Spleen (tissue), 11 donors: ENCODE data around the gene CCDC88C. TPM values are rescaled to one million over a fixed set of nuclear protein-coding genes. Genes with fewer than 3 reads are reported as not detected.

Experiments used
- DNase-seq: peaks from one replicate; pipeline ENCODE4 v3.0.0-alpha.2; 2020
- H3K27ac ChIP-seq, 8 donors: fragments of 200-600 bp; sonication (generic) in 7 of 8; 1 replicate in 4 of 8; 2 replicates in 4 of 8; pipeline versions ENCODE4 v1.5.0 to v1.8.0; 2016 to 2021; ENCODE audit warnings: inconsistent platforms in 4 of 8, mild to moderate bottlenecking in 4 of 8, moderate library complexity in 1 of 8
- H3K27me3 ChIP-seq, 7 donors: fragments of 200-600 bp; sonication (generic) in 6 of 7; replicated peaks in 1 of 7; 1 replicate in 4 of 7; 2 replicates in 3 of 7; pipeline versions ENCODE4 v1.5.0 to v1.8.0; 2016 to 2021; ENCODE audit warnings: inconsistent platforms in 3 of 7, mild to moderate bottlenecking in 1 of 7
- H3K36me3 ChIP-seq, 6 donors: fragments of 200-600 bp; sonication (generic) in 5 of 6; 1 replicate in 4 of 6; 2 replicates in 2 of 6; pipeline versions ENCODE4 v1.5.0 to v1.8.0; 2016 to 2021; ENCODE audit warnings: inconsistent platforms in 2 of 6
- H3K4me1 ChIP-seq, 6 donors: fragments of 200-600 bp; sonication (generic) in 5 of 6; 1 replicate in 3 of 6; 2 replicates in 3 of 6; pipeline versions ENCODE4 v1.5.0 to v1.8.0; 2016 to 2021; ENCODE audit warnings: inconsistent platforms in 3 of 6
- H3K4me3 ChIP-seq, 8 donors: fragments of 200-600 bp; sonication (generic) in 7 of 8; 1 replicate in 4 of 8; 2 replicates in 4 of 8; pipeline versions ENCODE4 v1.5.0 to v1.8.0; 2016 to 2021; ENCODE audit warnings: inconsistent platforms in 4 of 8, mild to moderate bottlenecking in 4 of 8, moderate library complexity in 2 of 8
- H3K9me3 ChIP-seq, 8 donors: fragments of 200-600 bp; sonication (generic) in 7 of 8; 1 replicate in 4 of 8; 2 replicates in 4 of 8; pipeline versions ENCODE4 v1.5.0 to v1.8.0; 2016 to 2021; ENCODE audit warnings: inconsistent platforms in 4 of 8
- CTCF ChIP-seq, 11 experiments: fragments of 200-600 bp in 7 of 11; fragments of 450-650 bp in 4 of 11; sonication (generic) in 4 of 11; IDR thresholded peaks in 8 of 11; conservative IDR thresholded peaks in 3 of 11; 1 replicate in 7 of 11; 2 replicates in 4 of 11; pipeline versions ENCODE4 v1.4.0 to v1.8.0; 2016 to 2021; ENCODE audit warnings: antibody characterized with exemption in 11 of 11, inconsistent platforms in 4 of 11, mild to moderate bottlenecking in 1 of 11
- POLR2A ChIP-seq, 3 donors: fragments of 450-650 bp; IDR thresholded peaks; one replicate each; pipeline ENCODE4 v1.5.1; 2017; ENCODE audit warnings: antibody characterized with exemption in 3 of 3, mild to moderate bottlenecking in 1 of 3
- POLR2AphosphoS5 ChIP-seq, 3 donors: sonication (generic); formaldehyde crosslinking; IDR thresholded peaks; one replicate each; pipeline ENCODE4 v1.5.1; 2017; ENCODE audit warnings: antibody characterized with exemption in 3 of 3
- WGBS, 5 donors: extraction: QIAGEN DNeasy Blood & Tissue Kit in 3 of 5; methylation state at CpG; one replicate each; pipeline versions ENCODE4 v1.1.5 to v1.1.7; 2013 to 2018; 5-methylcytosine and 5-hydroxymethylcytosine counted together
- intact Hi-C: fragments of 100-400 bp; cut with DNase I; formaldehyde crosslinking; loops from one replicate; pipeline ENCODE4 v1.15.0; 2023; ENCODE audit warnings: low total_unique reads
- polyA plus RNA-seq, 3 donors: library from polyadenylated mRNA; stranded (reverse); fragments of 200-250 nt; gene quantifications; one replicate each; pipeline ENCODE4 v1.2.1, GENCODE V29; 2013
- total RNA-seq, 7 donors: library from RNA; depleted of rRNA in 3 of 7; stranded (reverse); fragments of >200 nt in 3 of 7; fragmentation: NEBNext Ultra II Directional in 4 of 7; extraction: Animal tissue kit (Norgen Biotek cat#: 25700) in 4 of 7; gene quantifications; one replicate each; pipeline versions ENCODE4 v1.1.0 to v1.2.1, GENCODE V29; 2016 to 2021
- donor health status: healthy with polysubstance abuse.
- donor health status: DM: no; HTN: no; CAD: no; lungs with moderate emphysema.
- donor health status: DM: no; HTN: no; CAD: no.
- donor health status: Bipolar disorder and iron deficiency.
- donor health status: healthy.
- donor health status: DM: no; HTN: no; CAD: no.
- donor health status: DM: yes; HTN: yes; CAD: no.

The CCDC88C gene
- total and polyA plus RNA-seq, 10 donors, result 23.2 to 136 (median 101) TPM

GRCh38 chr14:91254461-91254860 is 163.2 kb downstream of the CCDC88C start:
- Histone ChIP-seq H3K4me1 (peaks cover 22 to 75% (median 53%) of the 10 kb centered on the region in 6 donors), H3K4me3 (no peak overlapping the region), H3K9me3 (no peaks in the 10 kb centered on the region), H3K36me3 (no peaks in the 10 kb centered on the region), H3K27me3 (peaks cover 0 to 14% (median 0%) of the 10 kb centered on the region in 7 donors), H3K27ac (peak overlapping the region in 5 of 8 donors; percentile 57 to 87 (median 83))
- TF ChIP-seq POLR2AphosphoS5 (IDR thresholded peaks at IDR 0.05) (peak in 1 of 3 donors; percentile 19), POLR2A (IDR thresholded peaks at IDR 0.05) (no peak)
- no peak for DNase-seq
- WGBS, 5 donors, result 36 to 42% (median 37%) methylated on average over 3 of the region's 3 CpGs
- intact Hi-C loops, result no loop called here

- Histone ChIP-seq H3K4me1 (peaks cover 22 to 81% (median 57%) of the 10 kb centered on the region in 6 donors), H3K36me3 (no peaks in the 10 kb centered on the region), H3K4me3 (peak overlapping the region; percentile 28 to 74 (median 48)), H3K27me3 (peaks cover 0 to 14% (median 0%) of the 10 kb centered on the region in 7 donors), H3K27ac (peak overlapping the region; percentile 30 to 87 (median 70)), H3K9me3 (no peaks in the 10 kb centered on the region)
- WGBS, 5 donors, result 31 to 53% (median 33%) methylated on average over 9 to 20 of the region's 20 CpGs
- TF ChIP-seq POLR2A (IDR thresholded peaks at IDR 0.05) (no peak), CTCF (IDR thresholded peaks at IDR 0.05 in 8 of 11, conservative IDR thresholded peaks at IDR 0.05 in 3 of 11) (no peak), POLR2AphosphoS5 (IDR thresholded peaks at IDR 0.05) (no peak)
- intact Hi-C loops, result no loop called here
- peak; percentile 82 for DNase-seq
Observed at GRCh38 chr14:91253795-91254323, 163.8 kb downstream of the CCDC88C start.

GRCh38 chr14:91252871-91253794 is 164.5 kb downstream of the CCDC88C start:
- Histone ChIP-seq H3K27ac (peak overlapping the region; percentile 30 to 87 (median 70)), H3K36me3 (no peaks in the 10 kb centered on the region), H3K4me1 (peaks cover 22 to 87% (median 58%) of the 10 kb centered on the region in 6 donors), H3K27me3 (peaks cover 0 to 10% (median 0%) of the 10 kb centered on the region in 7 donors), H3K9me3 (no peaks in the 10 kb centered on the region), H3K4me3 (peak overlapping the region; percentile 28 to 74 (median 48))
- 3 to 13% (median 5%) methylated on average over 17 to 95 of the region's 95 CpGs for WGBS, 5 donors
- intact Hi-C loops, result no loop called here
- DNase-seq, result peak; percentile 91
- no peak for TF ChIP-seq POLR2A (IDR thresholded peaks at IDR 0.05)
- TF ChIP-seq CTCF (IDR thresholded peaks at IDR 0.05 in 8 of 11, conservative IDR thresholded peaks at IDR 0.05 in 3 of 11), result no peak
- no peak for TF ChIP-seq POLR2AphosphoS5 (IDR thresholded peaks at IDR 0.05)

- Histone ChIP-seq H3K4me3 (no peak overlapping the region), H3K27ac (peak overlapping the region; percentile 66 to 87 (median 73)), H3K9me3 (no peaks in the 10 kb centered on the region), H3K27me3 (peaks cover 0 to 10% (median 0%) of the 10 kb centered on the region in 7 donors), H3K36me3 (no peaks in the 10 kb centered on the region), H3K4me1 (peaks cover 22 to 96% (median 61%) of the 10 kb centered on the region in 6 donors)
- intact Hi-C loops, result no loop called here
- TF ChIP-seq POLR2A (IDR thresholded peaks at IDR 0.05), result no peak
- 49 to 63% (median 59%) methylated on average over 5 of the region's 5 CpGs; no CpG with 5 or more reads in 1 of the 5 donors for WGBS, 5 donors
- DNase-seq, result no peak
Observed at GRCh38 chr14:91250912-91251311, 166.7 kb downstream of the CCDC88C start.
